NK-92 treated with Interleukin-12 subunit alpha and Interleukin-12 subunit beta, amount 100 ng/mL, for 24 hours (cell line): ENCODE data around the gene SRRM2.

ENCODE experiments used
- DNase-seq: peaks from one replicate; lab custom pipeline; 2025; lab: John Stamatoyannopoulos, UW

Gene SRRM2

DNA sequence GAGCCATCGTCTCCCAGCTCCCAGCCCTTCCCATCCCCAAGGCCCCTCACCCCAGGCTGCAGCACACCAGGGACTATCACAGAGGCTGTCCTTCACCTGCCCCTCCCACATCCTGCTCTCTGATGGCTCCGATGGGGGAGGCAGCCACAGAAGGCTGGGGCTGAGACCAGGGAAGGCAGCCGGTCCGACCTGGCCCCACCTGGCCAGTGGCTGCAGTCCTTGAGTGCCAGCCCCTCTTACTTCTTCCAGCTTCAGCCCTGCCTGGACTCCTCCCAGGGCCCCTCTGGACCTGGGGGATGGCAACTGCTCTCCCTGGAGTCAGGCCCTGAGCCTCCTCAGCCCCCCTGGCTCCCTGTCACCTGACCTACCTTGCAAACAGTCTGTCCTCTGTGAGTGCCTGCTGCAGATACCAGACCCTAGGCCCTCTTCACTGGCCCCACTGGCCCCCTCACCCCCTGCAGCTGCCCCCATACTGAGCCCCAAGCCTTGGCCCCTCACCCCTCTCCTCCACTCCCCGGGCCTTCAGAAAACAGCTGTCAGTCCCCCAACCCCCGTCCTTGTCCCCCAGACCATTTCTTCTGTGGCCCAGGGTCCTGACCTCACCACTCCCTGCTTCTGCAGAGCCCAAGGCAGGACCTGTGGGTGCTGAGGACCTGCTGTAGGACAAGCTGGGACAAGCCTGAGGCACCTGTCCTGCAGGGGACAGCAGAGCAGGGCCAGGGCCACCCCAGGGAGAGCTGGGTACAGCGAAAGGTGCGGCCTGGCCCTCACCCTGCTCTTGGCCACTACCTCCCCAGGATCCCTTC, 12.6 kb upstream of the SRRM2 start:
- DNase-seq, result no peak

DNA sequence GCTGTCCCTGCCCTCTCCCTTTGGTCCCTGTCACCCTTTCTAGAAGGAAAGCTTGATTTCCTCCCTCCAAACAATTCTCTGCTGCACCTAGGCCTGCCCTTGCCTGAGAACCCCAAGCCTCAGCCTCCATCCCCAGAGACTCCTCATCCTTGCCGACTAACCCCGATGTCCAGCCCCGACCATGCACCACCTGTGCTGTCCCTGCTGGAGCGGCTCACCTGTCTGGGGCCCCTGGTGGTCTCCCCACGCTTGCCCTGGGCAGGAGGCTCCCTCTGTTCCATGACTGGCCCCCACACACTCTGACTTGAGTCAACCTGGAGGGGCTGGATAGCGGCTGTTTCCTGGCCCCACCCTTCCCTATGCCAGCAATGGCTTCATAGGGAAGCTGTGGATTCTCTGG, 12.0 kb upstream of the SRRM2 start:
- DNase-seq, result no peak

- no peak for DNase-seq
These were observed 11.3 kb upstream of the SRRM2 start for GRCh38 chr16:2741168-2741567.

GRCh38 chr16:2742323-2743006, 10.0 kb upstream of the SRRM2 start:
- no peak for DNase-seq

DNA sequence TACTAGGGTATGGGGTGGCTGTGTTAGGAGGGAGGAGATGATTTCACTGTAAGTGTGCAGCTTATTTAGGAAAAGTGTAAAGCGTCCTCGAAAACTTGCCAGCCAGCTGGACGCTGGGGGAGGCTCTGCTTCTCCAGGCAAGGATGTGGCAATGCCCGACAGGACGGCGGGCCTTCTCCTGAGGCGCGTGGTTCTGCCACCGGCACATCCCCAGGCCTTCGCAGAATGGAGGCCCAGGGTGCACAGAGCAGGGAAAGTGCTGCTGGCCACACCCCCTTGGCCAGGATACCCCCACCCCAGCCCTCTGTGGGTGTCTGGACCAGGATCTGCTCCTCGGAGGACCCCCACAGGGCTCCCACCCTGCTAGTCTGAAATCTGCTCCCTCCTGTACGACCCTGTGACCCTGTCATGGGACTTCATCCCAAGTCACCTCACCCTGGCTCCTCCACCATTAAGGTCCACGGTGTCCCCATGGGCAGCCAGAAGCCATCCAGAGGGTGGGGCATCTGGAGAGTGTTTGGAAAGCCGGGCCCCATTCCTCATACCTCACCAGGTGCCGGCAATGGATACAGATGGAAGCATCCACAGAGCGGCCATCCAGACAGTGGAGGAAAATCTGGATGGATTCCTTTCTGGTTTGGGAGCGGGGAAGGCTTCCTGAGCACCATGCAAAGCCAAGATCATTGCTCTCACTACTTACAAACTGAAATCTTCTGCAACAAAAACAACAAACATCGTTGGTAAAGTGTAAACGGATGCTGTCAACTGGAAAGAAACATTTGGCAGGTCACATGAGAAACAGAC, 9.2 kb upstream of the SRRM2 start:
- no peak for DNase-seq

DNA sequence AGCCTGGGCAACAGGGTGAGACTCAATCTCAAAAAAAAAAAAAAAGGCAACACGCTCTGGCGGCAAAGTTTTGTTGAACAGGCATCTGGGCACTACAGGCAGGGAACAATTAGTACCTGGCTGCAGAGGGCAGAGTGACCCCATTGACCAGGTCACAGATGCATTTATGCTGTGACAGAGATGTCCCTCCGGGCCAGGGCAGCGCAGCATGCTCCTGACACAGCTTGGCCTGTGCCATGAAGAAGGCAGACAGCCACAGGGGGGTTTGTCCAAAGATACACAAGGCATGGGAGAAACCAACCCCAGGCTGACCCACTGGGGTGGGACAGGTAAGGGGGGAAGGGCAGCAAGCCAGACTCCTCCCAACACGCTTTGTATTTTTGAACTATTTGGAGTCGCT, 7.7 kb upstream of the SRRM2 start:
- no peak for DNase-seq

DNA sequence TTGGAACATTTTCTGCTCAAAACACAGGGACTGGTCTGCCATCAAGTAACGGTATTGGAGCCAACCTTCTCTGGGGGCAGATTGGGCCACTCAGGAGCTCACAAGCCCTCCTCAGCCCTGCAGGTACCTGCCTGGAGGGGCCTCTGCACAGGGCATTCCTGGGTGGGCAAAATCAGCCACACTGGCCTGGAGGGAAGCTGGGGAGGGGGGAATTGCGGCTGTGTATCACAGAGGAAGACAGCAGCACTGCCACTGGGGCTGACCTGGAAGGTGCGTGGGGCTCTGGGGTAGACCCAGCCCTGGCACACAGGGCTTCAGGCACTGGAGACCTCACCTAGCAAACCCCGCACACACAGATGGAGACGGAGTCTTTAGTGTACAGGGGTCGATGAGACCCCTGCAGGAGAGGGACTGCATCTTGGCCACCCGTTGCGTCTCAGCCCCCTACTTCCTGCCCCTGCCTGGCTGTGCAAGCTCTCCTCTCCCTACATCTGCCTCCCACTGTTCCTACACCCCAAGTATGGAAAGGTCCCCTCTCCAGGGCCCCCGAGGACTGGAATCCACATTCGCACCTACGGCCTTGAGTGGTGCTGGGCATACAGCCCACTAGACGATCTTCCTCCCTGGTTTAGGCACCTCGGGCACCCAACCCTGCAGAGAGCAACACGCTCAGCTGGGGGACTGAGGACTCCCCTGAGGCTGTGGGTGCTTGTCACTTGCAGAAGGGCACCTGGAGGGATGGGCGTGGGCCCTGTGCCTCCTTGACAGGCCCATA, 7.1 kb upstream of the SRRM2 start:
- DNase-seq, result no peak

- DNase-seq, result no peak
These were observed 6.5 kb upstream of the SRRM2 start for GRCh38 chr16:2745961-2746360.

- no peak for DNase-seq
These were observed 3.5 kb upstream of the SRRM2 start for GRCh38 chr16:2748757-2749455.

DNA sequence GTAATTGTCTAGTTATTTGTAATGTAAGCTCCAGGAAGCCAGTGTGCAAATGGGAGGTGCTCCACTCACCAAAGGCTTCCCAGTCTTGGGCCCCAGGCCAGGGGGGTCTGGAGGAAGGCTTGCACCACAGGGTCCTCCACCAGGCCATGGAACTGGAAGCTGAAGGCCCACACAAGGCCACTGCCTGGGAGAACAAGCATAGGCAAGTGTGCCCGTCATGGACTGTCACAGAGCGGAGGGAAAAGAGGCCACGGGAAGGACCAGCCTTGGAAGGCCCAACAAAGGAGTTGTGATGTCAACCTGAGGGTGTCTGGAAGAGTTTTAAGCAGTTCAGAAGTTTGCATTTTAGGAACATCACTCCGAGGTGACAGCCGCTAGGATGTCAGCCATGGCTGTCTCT, 3.0 kb upstream of the SRRM2 start:
- DNase-seq, result no peak

GRCh38 chr16:2749936-2750335, 2.5 kb upstream of the SRRM2 start:
- DNase-seq, result no peak

GRCh38 chr16:2751577-2752034, 832 bp upstream of the SRRM2 start:
- peak; percentile 84 for DNase-seq

DNA sequence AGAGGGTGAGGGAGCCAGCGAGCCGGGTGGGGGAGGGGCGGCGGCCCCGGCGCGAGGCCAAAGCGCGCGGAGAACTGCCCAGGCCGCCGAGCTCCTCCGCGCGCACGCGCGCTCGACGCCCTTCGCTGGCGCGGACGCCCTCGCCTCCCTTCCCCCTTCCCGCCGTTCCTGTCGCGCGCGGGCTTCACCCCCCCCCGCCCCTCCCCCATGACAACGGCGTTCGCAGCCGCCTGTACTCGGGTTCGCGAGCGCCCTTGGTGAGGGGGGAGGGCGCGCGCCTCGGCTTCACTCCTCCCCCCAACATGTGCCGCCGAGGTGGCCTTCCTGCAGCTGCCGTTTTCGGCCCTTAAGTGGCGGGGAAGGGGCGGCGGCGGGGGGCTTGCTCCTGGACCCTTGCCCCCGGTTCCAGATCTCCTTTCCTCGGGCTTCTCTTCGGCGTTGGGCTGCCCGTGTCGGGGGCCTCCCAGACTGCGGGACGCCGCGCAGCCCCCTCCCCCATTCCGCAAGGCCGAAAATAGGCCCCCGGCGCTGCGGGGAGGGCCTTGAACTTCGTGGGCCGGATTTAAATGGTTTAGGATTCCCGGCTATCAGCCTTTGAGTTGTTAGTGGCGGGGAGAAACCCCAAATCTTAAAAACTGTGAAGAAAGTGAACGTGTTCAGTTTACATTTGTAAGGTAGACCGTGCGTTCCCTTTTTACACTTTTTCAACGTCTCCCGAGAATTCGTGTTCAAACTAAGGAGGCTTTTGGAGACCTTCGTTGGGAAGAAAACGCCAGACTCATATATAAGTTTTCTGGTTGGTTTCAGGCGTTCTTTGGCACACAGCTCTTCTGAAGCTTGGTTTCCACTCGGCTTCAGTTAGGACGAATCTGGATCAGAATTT, 653 bp downstream of the SRRM2 start:
- DNase-seq, result peak; percentile 91

DNA sequence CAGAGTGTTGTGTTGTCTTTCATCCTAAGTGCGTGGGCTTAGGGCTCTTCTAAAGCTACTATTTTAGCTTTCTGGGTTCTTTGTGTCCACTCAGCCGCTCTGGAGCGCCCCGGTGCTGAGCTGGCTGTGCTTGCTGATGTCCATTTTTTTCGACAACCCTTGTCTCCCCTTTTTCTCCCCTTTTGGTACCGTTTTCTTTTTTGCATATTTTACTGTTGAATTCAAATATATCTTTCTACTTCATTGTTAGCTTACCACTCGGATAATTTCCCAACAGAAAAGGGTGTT, 1.2 kb downstream of the SRRM2 start:
- no peak for DNase-seq

DNA sequence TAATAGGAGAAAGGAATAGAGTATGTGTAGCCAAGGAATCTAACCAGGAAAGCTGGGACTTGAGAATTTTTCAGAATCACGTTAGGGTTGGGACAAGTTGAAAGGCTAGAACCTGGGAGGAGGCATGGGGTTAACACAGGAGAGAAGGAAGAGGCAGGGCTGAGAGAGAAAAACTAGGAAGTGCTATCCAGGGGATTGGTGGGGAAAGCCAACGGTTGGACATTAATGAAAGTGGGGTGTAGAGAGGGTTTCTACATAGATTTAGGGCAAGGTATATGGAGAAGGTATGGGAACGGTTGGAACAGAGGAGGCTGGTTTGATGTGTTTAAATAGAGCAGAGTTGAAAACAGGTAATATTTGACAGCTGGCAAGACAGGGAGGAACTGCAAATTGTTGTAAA, 2.7 kb downstream of the SRRM2 start:
- DNase-seq, result no peak

DNA sequence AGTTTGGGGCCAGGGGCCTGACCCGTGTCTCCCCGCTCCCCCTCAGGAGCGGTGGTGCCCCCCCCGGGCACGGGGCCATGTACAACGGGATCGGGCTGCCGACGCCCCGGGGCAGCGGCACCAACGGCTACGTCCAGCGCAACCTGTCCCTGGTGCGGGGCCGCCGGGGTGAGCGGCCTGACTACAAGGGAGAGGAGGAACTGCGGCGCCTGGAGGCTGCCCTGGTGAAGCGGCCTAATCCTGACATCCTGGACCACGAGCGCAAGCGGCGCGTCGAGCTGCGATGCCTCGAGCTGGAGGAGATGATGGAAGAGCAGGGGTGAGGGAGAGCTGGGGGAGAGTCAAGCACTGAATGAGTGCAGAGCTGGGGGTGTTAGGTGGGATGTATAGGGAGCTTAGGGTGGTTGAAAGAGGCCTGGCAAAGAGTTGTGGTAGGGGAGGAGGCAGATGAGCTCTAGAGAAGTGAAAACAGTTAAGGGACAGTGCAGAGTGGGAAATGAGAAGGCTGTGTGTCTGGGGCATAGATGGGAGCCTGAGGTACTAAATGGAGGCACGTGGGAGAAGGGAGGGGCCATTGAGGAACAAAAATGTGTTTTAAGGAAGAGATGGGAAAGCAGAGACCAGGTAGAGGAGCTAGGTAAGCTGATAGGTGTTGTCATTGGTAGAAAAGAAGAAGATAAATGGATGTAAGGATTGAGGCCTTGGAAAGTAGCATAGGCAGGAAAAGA, 4.0 kb downstream of the SRRM2 start:
- DNase-seq, result no peak

GRCh38 chr16:2757344-2757743, 4.9 kb downstream of the SRRM2 start:
- no peak for DNase-seq

DNA sequence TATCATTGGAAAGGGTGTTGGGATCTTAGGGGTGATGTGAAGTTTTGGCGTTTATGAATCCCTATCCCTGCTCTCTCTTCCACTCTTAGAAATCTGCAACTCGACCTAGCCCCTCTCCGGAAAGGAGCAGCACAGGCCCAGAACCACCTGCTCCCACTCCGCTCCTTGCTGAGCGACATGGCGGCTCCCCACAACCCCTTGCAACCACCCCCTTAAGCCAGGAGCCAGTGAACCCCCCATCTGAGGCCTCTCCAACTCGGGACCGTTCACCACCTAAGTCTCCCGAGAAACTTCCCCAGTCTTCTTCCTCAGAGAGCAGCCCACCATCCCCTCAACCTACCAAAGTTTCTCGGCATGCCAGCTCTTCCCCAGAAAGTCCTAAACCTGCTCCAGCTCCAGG, 9.0 kb downstream of the SRRM2 start:
- DNase-seq, result no peak

GRCh38 chr16:2761886-2762583, 9.6 kb downstream of the SRRM2 start:
- no peak for DNase-seq
